H9 (cell line): Measurements from ENCODE around the gene RASGRF2. TPM values are rescaled to one million over a fixed set of nuclear protein-coding genes. Genes with fewer than 3 reads are reported as not detected.

Experiments
- DNase-seq: peaks from one replicate; pipeline ENCODE4 v3.0.0-alpha.2; 2017
- H2AFZ ChIP-seq: one replicate; pipeline ENCODE4 v1.6.1; 2013; ENCODE audit warnings: mild to moderate bottlenecking, low read length, control low read depth, moderate library complexity
- H2AK5ac ChIP-seq: 2 replicates; pipeline ENCODE4 v1.6.1; 2013; ENCODE audit warnings: low read length, control low read depth, mixed read lengths; ENCODE audit not compliant: insufficient read length
- H2BK120ac ChIP-seq: one replicate; pipeline ENCODE4 v1.6.1; 2013; ENCODE audit warnings: low read depth, mild to moderate bottlenecking, low read length, control low read depth, inconsistent platforms; ENCODE audit not compliant: poor library complexity, severe bottlenecking
- H2BK12ac ChIP-seq: 2 replicates; pipeline ENCODE4 v1.6.1; 2013; ENCODE audit warnings: low read length, control low read depth, mixed read lengths, low read depth; ENCODE audit not compliant: insufficient read length
- H2BK15ac ChIP-seq: 2 replicates; pipeline ENCODE4 v1.6.1; 2013; ENCODE audit warnings: low read depth, low read length, control low read depth
- H2BK20ac ChIP-seq: one replicate; pipeline ENCODE4 v1.6.1; 2013; ENCODE audit warnings: low read depth, mild to moderate bottlenecking, low read length, control low read depth, inconsistent platforms; ENCODE audit not compliant: poor library complexity, severe bottlenecking
- H2BK5ac ChIP-seq: 2 replicates; pipeline ENCODE4 v1.6.1; 2013; ENCODE audit warnings: low read length, control low read depth, mixed read lengths; ENCODE audit not compliant: insufficient read length
- H3K14ac ChIP-seq: 2 replicates; pipeline ENCODE4 v1.6.1; 2013; ENCODE audit warnings: low read length, control low read depth; ENCODE audit not compliant: insufficient read depth
- H3K18ac ChIP-seq: 2 replicates; pipeline ENCODE4 v1.6.1; 2013; ENCODE audit warnings: low read depth, mild to moderate bottlenecking, mixed read lengths, low read length, control low read depth; ENCODE audit not compliant: insufficient read length
- H3K23ac ChIP-seq: 2 replicates; pipeline ENCODE4 v1.6.1; 2013; ENCODE audit warnings: low read length, control low read depth, mixed read lengths, low read depth; ENCODE audit not compliant: insufficient read length
- H3K23me2 ChIP-seq: 2 replicates; pipeline ENCODE4 v1.6.1; 2013; ENCODE audit warnings: low read depth, mild to moderate bottlenecking, mixed read lengths, low read length, control low read depth; ENCODE audit not compliant: insufficient read length, poor library complexity, severe bottlenecking
- H3K27ac ChIP-seq: 2 replicates; pipeline ENCODE4 v1.5.1; 2013; ENCODE audit warnings: low read length, control low read depth, mixed read lengths, low read depth; ENCODE audit not compliant: insufficient read length
- H3K27me3 ChIP-seq: 2 replicates; pipeline ENCODE4 v1.6.1; 2013; ENCODE audit warnings: low read length, control low read depth, inconsistent platforms; ENCODE audit not compliant: insufficient read depth
- H3K4ac ChIP-seq: 2 replicates; pipeline ENCODE4 v1.6.1; 2013; ENCODE audit warnings: low read depth, mild to moderate bottlenecking, control low read depth, inconsistent platforms, low read length, moderate library complexity
- H3K4me1 ChIP-seq: 2 replicates; pipeline ENCODE4 v1.6.1; 2013; ENCODE audit warnings: low read length, control low read depth, inconsistent platforms; ENCODE audit not compliant: insufficient read depth
- H3K4me2 ChIP-seq: 2 replicates; pipeline ENCODE4 v1.6.1; 2013; ENCODE audit warnings: low read length, control low read depth, mixed read lengths; ENCODE audit not compliant: insufficient read length, insufficient read depth
- H3K56ac ChIP-seq: 2 replicates; pipeline ENCODE4 v1.6.1; 2013; ENCODE audit warnings: low read depth, mild to moderate bottlenecking, mixed read lengths, low read length, control low read depth; ENCODE audit not compliant: insufficient read length
- H3K79me1 ChIP-seq: 2 replicates; pipeline ENCODE4 v1.6.1; 2013; ENCODE audit warnings: low read depth, mild to moderate bottlenecking, moderate library complexity, low read length, control low read depth, inconsistent platforms; ENCODE audit not compliant: insufficient read depth, poor library complexity, severe bottlenecking
- H3K79me2 ChIP-seq: 2 replicates; pipeline ENCODE4 v1.6.1; 2013; ENCODE audit warnings: low read length, control low read depth, inconsistent platforms; ENCODE audit not compliant: insufficient read depth
- H3K9ac ChIP-seq: 2 replicates; pipeline ENCODE4 v1.6.1; 2013; ENCODE audit warnings: low read length, control low read depth, mixed read lengths; ENCODE audit not compliant: insufficient read length; ENCODE audit errors: extremely low read depth
- H3K9me3 ChIP-seq: one replicate; pipeline ENCODE4 v1.6.1; 2013; ENCODE audit warnings: low read depth, low read length, inconsistent platforms; ENCODE audit not compliant: control insufficient read depth
- H3T11ph ChIP-seq: one replicate; pipeline ENCODE4 v1.6.1; 2013; ENCODE audit warnings: mild to moderate bottlenecking, low read length, control low read depth, inconsistent platforms
- H4K20me1 ChIP-seq: one replicate; pipeline ENCODE4 v1.6.1; 2013; ENCODE audit not compliant: control insufficient read depth, insufficient read length, insufficient read depth
- H4K5ac ChIP-seq: 2 replicates; pipeline ENCODE4 v1.6.1; 2013; ENCODE audit warnings: low read depth, mild to moderate bottlenecking, mixed read lengths, low read length, control low read depth; ENCODE audit not compliant: insufficient read length
- H4K8ac ChIP-seq: replicated peaks from 2 replicates; pipeline ENCODE4 v1.6.1; 2013; ENCODE audit warnings: low read length, control low read depth, mixed read lengths, low read depth; ENCODE audit not compliant: insufficient read length
- H4K91ac ChIP-seq: 2 replicates; pipeline ENCODE4 v1.6.1; 2013; ENCODE audit warnings: low read depth, mild to moderate bottlenecking, moderate library complexity, mixed read lengths, low read length, control low read depth; ENCODE audit not compliant: insufficient read length
- H3K27ac Mint-ChIP-seq, 3 experiments: 2 replicates in 2 of 3; 3 replicates in 1 of 3; pipeline ENCODE4 v1.8.0; 2020 to 2021; ENCODE audit warnings: mixed read lengths in 3 of 3, mild to moderate bottlenecking in 1 of 3, moderate library complexity in 1 of 3
- H3K27me3 Mint-ChIP-seq: 2 replicates; pipeline ENCODE4 v1.8.0; 2021; ENCODE audit warnings: low read depth, mild to moderate bottlenecking, moderate library complexity, mixed read lengths
- H3K36me3 Mint-ChIP-seq, 3 experiments: 2 replicates in 2 of 3; 3 replicates in 1 of 3; pipeline ENCODE4 v1.8.0; 2020 to 2021; ENCODE audit warnings: low read depth in 3 of 3, mixed read lengths in 3 of 3; ENCODE audit not compliant: insufficient read depth in 1 of 3
- H3K4me1 Mint-ChIP-seq, 2 experiments: 2 replicates each; pipeline ENCODE4 v1.8.0; 2020; ENCODE audit warnings: mixed read lengths in 2 of 2
- H3K4me3 Mint-ChIP-seq, 2 experiments: 2 replicates in 1 of 2; 3 replicates in 1 of 2; pipeline ENCODE4 v1.8.0; 2020 to 2021; ENCODE audit warnings: mild to moderate bottlenecking in 2 of 2, mixed read lengths in 2 of 2, moderate library complexity in 1 of 2
- H3K9me3 Mint-ChIP-seq, 2 experiments: 2 replicates in 1 of 2; 3 replicates in 1 of 2; pipeline ENCODE4 v1.8.0; 2020; ENCODE audit warnings: mild to moderate bottlenecking in 2 of 2, mixed read lengths in 2 of 2, moderate library complexity in 1 of 2
- CTCF ChIP-seq: fragments of 200-600 bp; sonication (generic); conservative IDR thresholded peaks from 3 replicates; pipeline ENCODE4 v1.8.0; 2021; ENCODE audit warnings: antibody characterized with exemption, mild to moderate bottlenecking
- WGBS: extraction: QIAGEN DNeasy Blood & Tissue Kit; methylation state at CpG from one replicate; pipeline ENCODE4 v1.1.7; 2013; ENCODE audit warnings: missing lambda C conversion rate, low lambda C conversion rate, mixed read lengths; ENCODE audit not compliant: insufficient read length; ENCODE audit errors: extremely low coverage; 5-methylcytosine and 5-hydroxymethylcytosine counted together
- total RNA-seq: library from RNA; stranded (reverse); gene quantifications from 2 replicates; pipeline ENCODE4 v1.2.1, GENCODE V29; 2021

The RASGRF2 gene
- total RNA-seq, 1 experiment from 2014 or later: 13.5 TPM

- Mint-ChIP-seq H3K36me3 (no peaks in the 10 kb centered on the region), H3K9me3 (no peaks in the 10 kb centered on the region), H3K4me3 (no peak overlapping the region), H3K4me1 (peaks cover 27 to 32% of the 10 kb centered on the region in 2 experiments), H3K27me3 (peaks cover 5% of the 10 kb centered on the region; the same call in 1 of the 2 replicates), H3K27ac (no peak overlapping the region)
- H3K27me3 ChIP-seq: no peaks in the 10 kb centered on the region
- no peak overlapping the region for H3K4me2 ChIP-seq
- no peak for TF ChIP-seq CTCF
- no peak overlapping the region for H2BK15ac ChIP-seq
- no peak overlapping the region for H2BK12ac ChIP-seq
- H2AFZ ChIP-seq: no peak overlapping the region
- H3K23ac ChIP-seq: no peak overlapping the region
- H3K79me1 ChIP-seq: no peaks in the 10 kb centered on the region
- no peak overlapping the region for H4K91ac ChIP-seq
- H3K23me2 ChIP-seq: no peaks in the 10 kb centered on the region
- no peak overlapping the region for H4K5ac ChIP-seq
- DNase-seq: no peak
- H3K9me3 ChIP-seq: no peaks in the 10 kb centered on the region
- no peak overlapping the region for H3K27ac ChIP-seq
- no peak overlapping the region for H3K9ac ChIP-seq
- no peak overlapping the region for H2BK120ac ChIP-seq
- H3K4me1 ChIP-seq: peaks cover 14% of the 10 kb centered on the region; the same call in 1 of the 2 replicates
- no peak overlapping the region for H3K18ac ChIP-seq
- no peak overlapping the region for H3K4ac ChIP-seq
- no peak overlapping the region for H2BK5ac ChIP-seq
- no peak overlapping the region for H3T11ph ChIP-seq
- no peaks in the 10 kb centered on the region for H3K79me2 ChIP-seq
- H2AK5ac ChIP-seq: no peak overlapping the region
- no peak overlapping the region for H2BK20ac ChIP-seq
- H4K20me1 ChIP-seq: no peaks in the 10 kb centered on the region
- no peak overlapping the region for H3K56ac ChIP-seq
- no peak overlapping the region for H3K14ac ChIP-seq
- whole genome bisulfite sequencing: no CpG with 5 or more reads among the region's 5 CpGs
- H4K8ac ChIP-seq: no peak overlapping the region
These were observed 6.6 kb upstream of the RASGRF2 start for GRCh38 chr5:80953587-80953986.
